ENCODE data around the gene SURF4.

DNA sequence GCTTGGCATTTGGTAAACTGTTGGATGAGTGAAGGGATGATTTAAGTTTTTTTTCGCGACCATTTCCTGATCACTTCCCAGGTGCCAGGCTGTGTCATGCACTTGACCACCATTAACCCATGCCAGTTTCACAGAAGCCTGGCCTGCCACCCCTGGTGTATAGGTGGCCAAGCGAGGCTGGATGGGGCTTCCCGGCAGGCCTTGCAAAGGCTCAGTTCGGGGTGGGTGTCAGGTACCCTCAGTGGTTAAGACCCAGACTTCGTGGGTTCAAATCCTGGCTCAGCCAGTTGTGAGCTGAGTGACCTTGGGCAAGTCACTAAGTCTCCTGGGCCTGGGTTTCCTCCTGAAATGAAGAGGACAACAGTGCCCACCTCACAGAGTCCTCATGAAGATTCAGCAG lies 30.3 kb downstream of the SURF4 start:
- TF ChIP-seq, protein P1, sequence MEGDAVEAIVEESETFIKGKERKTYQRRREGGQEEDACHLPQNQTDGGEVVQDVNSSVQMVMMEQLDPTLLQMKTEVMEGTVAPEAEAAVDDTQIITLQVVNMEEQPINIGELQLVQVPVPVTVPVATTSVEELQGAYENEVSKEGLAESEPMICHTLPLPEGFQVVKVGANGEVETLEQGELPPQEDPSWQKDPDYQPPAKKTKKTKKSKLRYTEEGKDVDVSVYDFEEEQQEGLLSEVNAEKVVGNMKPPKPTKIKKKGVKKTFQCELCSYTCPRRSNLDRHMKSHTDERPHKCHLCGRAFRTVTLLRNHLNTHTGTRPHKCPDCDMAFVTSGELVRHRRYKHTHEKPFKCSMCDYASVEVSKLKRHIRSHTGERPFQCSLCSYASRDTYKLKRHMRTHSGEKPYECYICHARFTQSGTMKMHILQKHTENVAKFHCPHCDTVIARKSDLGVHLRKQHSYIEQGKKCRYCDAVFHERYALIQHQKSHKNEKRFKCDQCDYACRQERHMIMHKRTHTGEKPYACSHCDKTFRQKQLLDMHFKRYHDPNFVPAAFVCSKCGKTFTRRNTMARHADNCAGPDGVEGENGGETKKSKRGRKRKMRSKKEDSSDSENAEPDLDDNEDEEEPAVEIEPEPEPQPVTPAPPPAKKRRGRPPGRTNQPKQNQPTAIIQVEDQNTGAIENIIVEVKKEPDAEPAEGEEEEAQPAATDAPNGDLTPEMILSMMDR (IDR thresholded peaks at IDR 0.05; ENCODE audit: extremely low read depth in 1 of 2, insufficient read depth in 1 of 2, low read depth in 1 of 2, low read length in 2 of 2): no peak
- TF ChIP-seq EZH2 (IDR thresholded peaks at IDR 0.05; ENCODE audit: borderline replicate concordance, low read depth, low read length, severe bottlenecking) (no peak), POLR2A (IDR thresholded peaks at IDR 0.05; ENCODE audit: low read depth, low read length) (no peak), MYC (IDR thresholded peaks at IDR 0.05; ENCODE audit: low read depth, low read length) (no peak), POLR2AphosphoS5 (IDR thresholded peaks at IDR 0.05; ENCODE audit: insufficient read depth, low read depth, low read length) (no peak), GATA2 (IDR thresholded peaks at IDR 0.05; ENCODE audit: insufficient read depth, insufficient read length, low read depth, low read length) (no peak)
- TF ChIP-seq, protein P2, sequence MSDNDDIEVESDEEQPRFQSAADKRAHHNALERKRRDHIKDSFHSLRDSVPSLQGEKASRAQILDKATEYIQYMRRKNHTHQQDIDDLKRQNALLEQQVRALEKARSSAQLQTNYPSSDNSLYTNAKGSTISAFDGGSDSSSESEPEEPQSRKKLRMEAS (IDR thresholded peaks at IDR 0.05; ENCODE audit: insufficient read depth, insufficient read length): no peak

All from endothelial cell of umbilical vein (primary cell).